GM21723 (cell line): ENCODE measurements around the gene ARHGEF38.

Experiments
- ATAC-seq: cut with Tn5 transposase; IDR thresholded peaks from one replicate; pipeline ENCODE4 v1.9.1; 2021; ENCODE audit warnings: mild to moderate bottlenecking, moderate library complexity; ENCODE audit not compliant: unreplicated experiment

ARHGEF38 gene, protein sequence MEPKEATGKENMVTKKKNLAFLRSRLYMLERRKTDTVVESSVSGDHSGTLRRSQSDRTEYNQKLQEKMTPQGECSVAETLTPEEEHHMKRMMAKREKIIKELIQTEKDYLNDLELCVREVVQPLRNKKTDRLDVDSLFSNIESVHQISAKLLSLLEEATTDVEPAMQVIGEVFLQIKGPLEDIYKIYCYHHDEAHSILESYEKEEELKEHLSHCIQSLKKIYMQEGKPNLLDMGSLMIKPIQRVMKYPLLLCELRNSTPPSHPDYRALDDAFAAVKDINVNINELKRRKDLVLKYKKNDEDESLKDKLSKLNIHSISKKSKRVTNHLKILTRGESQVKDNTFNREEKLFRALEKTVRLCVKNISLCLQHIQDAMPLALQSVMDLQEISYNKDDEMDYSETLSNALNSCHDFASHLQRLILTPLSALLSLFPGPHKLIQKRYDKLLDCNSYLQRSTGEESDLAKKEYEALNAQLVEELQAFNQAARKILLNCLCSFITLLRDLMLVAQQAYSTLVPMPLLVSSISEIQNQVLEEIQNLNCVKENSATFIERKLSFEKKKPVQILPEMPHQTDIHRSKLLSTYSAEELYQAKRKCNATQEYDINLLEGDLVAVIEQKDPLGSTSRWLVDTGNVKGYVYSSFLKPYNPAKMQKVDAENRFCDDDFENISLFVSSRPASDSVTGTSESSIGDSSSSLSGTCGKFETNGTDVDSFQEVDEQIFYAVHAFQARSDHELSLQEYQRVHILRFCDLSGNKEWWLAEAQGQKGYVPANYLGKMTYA

DNA sequence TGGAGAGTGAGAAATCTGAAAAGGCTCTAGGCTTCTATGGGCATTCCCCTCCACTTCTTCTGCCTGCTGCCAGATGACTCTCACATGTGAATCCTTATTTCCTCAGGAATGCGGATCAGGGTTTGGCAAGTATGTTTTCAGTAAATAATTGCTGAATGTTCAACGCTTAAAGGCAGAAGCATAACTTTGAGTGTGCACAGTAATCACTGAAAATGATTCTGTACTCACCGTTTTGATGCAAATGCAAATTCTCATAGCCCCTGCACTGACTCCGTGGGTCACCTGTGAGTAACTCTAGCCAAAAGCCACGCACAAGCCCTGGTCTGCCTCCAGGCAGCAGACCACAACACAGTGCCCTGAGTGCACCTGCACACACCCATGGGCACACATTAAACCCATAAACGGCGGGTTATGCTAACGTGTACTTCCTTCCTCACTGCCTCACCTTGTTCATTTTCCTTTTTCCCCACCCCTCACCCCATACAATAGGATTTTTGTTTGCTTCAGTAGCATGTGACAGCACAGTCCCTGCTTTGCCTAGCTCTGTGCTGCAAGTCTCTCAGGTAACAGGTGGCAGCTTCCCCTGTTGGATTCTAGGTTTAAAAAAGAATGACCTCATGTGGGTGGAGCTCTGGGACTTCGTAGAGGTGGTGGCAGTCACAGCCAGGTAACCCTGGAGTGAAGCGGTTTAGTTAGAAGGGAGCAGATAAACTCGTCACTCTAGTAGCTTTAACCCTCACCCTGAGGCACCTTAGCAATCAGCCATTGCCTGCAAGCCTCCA is at the start of gene ARHGEF38:
TSS of gene ARHGEF38 (plus strand) at position 656 of the 782 bp plus-strand sequence. CDS start 146 bp downstream, outside the sequence.
- ATAC-seq, result no peak

DNA sequence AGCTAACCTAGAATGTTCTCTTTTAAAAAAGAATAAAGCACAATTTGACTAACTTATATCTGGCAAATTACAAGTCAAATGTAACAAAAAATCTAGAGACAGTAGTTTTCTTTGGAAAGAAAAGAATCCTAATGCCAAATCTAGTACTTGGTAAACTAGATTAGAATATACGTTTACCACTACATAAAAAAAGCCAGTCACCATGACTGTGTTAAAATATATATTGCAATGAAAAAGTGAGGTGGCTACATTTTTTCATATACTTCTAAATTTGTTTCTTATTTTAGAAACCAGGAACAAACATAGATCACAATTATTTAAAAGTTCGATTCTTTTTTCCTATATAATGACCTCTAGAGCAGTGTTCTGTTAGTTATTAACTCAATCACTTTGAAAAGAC is 48.9 kb upstream of the ARHGEF38 start:
- ATAC-seq, result no peak

DNA sequence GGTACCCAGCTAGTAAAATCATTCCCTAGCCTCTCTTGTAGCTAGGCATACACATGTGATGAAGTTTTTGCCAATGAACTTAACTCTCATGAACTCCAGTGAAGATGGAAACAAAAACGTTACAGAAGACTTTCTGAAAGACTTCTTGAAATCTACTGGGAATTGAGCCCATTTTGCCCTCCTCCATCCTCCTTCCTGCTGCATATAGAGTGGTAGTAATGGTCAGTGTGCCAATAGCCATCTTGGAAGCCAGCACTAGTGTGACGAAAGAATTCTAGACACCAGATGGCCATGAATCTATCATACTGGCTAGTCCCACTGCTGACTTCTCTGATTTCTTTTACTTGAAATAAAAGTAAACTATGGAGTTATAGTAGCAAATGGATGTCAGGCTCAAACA is 47.7 kb upstream of the ARHGEF38 start:
- ATAC-seq, result no peak

DNA sequence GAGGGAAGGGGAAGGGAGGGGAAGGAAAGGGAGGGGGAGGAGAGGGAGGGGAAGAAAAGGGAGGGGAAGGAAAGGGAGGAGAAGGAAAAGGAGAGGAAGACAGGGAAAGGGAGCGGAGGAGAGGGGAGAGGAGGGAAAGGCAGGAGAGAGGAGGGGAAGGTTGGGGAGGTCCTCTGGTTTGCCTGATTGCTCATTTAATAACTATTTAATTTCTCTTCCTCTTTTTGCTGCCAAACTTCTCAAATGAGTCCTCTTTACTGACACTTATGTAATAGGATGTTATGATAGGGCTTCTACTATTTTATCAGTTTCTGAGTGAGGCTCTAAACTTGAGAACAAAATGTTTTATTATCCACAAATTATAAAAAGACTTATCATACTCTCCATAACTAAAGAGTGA is 43.1 kb upstream of the ARHGEF38 start:
- ATAC-seq, result peak; percentile 94

DNA sequence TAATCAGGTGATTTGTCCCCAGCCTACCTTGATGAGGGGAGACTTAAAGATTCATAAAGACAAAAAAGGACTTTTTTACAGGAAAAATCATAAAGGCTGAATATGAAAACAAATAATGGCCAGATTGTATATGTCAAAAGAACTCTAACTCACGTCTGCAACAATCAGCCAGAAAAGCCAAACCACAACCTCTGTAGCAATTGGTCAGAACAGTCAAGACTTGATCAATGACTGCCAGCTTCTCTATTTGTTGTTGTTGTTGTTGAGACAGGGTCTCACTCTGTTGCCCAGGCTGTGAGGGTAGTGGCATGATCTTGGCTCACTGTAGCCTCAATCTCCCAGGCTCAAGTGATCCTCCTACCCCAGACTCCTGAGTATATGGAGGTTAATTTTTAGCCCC is 42.7 kb upstream of the ARHGEF38 start:
- no peak for ATAC-seq

DNA sequence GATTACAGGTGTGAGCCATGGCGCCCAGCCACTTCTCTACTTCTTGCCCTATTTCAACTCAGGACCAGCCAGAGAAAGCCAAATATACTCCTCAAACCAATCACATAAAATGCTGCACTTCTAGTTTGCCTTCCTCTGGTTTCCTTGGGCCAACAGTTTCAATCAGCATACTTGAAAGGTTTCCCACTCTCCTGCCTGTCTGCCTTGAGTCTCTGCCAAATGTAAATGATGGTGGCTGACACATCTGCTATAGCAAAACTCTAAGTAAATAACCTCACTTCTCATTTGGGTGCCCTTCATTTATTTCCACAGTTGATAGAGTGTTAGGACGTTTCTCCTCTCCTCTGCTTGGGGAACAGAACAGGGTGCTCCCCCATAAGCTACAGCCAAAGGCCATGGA is 42.2 kb upstream of the ARHGEF38 start:
- ATAC-seq, result no peak

DNA sequence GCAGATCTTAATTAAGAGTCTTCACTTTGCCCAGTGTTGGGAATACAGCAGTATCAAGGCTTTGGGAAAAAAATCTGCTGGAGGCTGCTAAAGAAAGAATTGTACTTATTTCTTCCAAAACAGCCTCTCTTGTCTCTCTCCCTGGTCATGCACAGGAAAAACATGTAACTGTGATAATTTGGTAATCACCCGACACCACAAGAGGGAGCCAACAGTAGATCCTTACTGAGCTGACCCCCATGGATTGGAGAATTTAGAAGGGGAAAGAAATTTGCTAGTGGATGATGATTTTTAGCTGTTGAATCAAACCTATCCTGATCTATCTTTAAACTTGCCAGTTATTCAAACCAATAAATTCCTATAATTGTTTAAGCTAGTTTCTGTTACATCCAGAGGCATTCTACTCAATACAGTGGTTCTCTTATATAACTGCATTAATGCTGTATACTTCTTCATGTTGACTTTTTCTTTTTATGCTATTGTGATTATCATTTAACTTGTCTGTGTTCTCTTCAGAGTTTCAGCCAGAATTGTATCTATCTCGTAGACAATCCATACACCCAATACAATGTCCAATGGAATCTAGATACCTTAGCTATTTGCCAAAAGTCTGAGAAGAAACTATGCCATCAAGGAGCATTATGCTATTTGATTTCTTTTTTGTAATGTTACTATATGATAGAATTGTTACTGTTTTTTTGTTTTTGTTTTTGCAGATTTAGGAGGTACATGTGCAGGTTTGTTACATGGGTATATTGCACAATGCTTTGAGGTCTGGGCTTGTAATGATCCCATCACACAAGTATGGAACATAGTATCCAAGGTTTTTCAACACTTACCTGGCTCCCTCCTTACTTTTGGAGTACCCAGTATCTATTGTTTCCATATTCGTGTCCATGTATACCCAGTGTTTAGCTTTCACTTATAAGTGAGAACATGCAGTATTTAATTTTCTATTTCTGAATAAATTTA is 31.3 kb upstream of the ARHGEF38 start:
- ATAC-seq, result peak; percentile 87

DNA sequence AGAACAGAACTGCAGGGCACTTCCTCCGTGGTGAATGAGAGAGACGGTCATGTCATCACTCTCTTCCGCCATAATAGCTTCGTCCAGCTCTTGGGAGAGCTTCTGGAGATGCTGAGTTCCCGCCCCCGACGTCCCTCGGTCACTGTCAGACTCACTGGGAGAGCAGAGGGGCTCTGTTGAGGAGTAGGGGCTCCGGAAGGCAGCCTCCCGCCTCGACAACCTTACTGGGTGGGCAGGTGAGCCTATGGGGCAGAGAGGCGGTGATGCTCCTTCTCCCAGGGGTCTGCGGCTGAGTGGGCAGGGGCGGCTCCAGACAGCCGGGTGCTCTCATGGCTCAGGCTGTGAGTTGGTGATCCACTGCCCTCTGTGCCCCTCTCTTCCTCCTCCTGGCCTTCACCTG is 25.8 kb upstream of the ARHGEF38 start:
- ATAC-seq, result no peak

DNA sequence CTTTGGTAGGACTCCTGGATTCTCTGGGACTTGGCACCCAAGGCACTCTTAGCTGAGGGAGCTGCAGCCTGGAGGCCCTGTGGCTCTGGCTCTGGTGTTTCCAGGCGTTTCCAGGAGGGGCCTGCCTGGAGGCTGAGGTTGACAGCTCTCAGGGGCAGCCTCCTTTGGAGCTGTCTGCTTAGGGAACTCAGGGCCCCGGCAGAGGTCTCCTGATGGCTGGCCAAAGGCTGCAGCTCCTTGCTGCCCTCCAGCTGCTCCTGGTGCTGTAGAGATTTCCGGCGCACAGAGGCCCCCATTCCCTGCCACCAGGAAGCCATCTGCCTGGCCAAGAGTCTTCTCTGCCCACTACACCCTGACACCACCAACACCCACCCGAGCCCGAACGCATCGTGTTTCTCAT is 25.3 kb upstream of the ARHGEF38 start:
- ATAC-seq, result no peak

DNA sequence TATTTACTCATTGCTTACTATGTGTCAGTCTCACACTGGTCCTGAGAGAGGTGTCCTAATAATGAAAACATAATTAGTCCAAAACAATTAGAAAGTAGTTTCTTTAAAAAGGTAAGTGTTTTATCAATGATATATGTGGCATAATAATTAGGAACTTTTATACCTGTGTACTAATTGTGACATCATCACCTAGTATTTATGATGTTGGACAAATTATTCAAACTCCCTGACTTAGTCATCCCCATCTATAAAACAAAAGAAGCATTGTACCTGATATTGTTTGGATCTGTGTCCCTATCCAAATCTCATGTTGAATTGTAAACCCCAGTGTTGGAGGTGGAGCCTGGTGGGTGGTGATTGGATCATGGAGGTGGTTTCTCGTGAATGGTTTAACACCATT is 15.8 kb upstream of the ARHGEF38 start:
- no peak for ATAC-seq

DNA sequence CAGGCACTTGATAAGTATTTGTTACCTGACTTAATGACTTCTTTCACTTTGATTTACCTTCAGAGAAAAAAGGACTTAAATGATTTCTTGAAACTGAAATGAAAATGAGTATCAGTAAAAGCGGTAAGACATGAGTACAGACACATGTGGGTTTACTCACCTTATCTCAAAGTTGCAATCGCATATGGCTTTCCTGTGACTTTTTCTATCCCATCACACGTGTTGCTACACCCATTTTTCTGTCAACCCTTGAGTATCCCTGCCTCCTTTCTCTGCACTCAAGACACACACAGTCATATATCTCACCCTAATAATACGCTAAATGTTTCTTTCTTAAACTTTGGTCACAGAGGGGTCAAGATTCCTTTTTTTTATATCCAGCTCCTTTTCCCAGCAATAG is 11.0 kb upstream of the ARHGEF38 start:
- no peak for ATAC-seq

DNA sequence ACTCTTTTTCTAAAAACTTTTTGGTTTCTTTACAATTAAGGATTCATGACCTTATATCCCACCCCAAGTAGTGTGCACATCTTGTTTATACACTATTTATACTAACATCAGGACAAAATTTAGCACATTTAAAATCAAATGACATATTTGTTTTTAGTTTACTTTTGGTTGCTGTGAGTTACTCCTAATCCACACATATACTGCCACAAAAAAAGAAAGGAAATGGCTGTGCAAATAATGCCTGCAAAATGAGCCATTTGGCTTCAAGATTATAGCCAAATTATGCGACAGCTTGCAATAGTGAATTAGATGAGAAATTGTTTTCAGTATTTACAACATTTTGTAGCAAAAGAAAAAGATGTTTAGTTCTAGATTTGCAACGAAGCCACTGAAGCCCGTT is 10.4 kb upstream of the ARHGEF38 start:
- no peak for ATAC-seq

DNA sequence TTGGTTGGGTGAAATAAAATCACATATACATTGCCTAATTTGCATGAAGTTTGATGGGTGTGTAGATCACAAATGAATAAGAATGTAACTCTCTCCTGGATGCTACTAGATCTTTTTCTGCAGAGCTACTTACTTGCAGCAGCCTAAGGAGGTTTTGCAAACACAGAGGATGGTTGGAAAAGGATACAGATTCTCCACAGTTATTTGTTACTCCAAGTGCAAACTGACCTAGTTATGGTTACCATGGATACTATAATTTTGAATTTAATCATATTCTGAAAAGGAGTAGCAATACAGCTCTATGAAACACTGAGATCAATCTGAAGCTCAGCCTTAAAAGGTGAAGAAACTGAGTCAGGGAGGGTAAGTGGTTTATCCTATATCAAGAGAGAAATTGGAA is 9.1 kb upstream of the ARHGEF38 start:
- ATAC-seq, result no peak

DNA sequence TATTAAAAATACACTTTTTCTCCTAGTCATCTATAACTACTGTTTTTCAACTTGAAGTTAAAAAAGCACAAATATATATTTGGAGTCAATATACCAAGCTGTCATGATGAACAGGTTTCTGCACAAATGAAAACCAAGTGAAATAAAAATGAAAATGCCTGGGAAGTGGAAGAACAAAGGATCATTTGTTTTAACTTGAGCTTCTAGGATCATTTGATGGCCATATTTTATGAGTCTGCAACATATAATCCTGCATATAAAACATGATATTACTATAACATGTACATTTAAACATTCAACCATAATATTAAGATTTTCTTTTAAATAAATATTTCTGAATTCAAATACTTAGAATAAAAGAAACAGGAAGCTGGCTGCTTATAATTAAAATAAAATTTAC is 8.5 kb upstream of the ARHGEF38 start:
- ATAC-seq, result no peak

DNA sequence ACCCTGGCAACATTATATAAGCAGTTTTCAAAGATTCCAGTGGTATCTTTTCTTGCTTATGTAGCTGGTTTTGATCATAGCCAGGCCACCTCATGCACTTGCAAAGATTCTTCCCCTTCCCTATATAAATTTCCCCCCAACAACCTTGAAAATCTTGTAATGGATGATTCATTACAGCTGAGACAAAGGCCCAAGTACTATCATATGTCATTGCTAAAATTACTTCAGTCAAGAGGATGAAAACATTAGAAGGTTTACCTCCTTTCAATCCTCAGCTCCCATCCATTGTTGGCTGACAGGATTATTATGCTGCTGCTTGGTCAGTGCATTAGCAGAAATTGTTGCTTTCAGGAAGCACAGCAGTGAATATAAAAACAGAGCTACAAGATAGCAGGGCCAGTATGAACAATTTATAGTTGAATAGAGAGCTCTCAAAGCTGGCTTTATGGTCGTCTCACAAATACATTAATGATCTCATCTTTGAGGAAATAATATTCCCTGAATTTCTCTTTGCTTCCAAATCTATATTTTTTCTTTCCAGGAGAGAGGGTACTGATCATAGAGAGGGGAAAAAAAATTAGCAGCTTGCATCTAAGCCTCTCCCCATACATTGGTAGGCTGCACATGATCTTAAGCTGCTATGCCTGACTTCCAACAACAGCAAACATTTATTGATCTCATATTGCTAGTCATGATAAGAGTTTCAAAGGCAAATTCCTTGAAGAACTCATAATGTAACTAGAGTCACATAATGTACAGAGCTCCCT is 7.7 kb upstream of the ARHGEF38 start:
- no peak for ATAC-seq

DNA sequence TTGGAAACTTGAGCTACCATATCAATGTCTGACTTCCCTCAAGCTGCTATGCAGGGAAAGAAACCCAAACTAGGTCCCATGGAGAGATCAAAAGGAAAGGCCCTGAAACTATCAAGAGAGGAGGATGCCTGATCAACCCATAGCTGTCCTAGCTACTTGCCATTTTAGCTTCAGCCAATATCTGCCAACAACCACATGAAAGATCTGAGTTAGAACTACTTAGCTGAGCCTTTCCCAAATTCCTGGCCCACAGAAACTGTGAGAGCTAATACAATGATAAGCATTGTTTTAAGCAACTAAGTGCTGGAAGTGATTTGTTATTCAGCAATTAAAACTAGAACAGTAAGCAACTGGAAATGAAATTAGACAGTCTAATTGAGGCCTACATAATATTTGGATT is 6.3 kb upstream of the ARHGEF38 start:
- ATAC-seq, result no peak

DNA sequence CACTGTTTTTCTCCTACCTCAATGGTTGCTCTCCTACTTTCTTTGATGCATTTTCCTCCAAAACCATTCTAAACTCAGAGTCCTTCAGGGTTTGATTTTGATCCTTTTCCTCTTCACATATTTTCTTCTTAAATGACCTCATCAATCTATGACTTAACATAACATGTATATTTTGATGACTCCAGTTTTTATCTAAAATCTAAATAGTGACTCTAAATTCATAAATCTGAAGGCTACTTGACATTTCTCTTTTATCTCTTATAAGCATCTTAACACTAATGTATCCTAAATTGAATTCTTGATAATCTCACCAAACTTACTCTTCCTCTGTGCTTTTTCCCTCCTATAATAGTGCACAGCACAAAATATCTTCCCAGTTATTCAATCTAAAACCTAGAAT is 4.7 kb upstream of the ARHGEF38 start:
- no peak for ATAC-seq

DNA sequence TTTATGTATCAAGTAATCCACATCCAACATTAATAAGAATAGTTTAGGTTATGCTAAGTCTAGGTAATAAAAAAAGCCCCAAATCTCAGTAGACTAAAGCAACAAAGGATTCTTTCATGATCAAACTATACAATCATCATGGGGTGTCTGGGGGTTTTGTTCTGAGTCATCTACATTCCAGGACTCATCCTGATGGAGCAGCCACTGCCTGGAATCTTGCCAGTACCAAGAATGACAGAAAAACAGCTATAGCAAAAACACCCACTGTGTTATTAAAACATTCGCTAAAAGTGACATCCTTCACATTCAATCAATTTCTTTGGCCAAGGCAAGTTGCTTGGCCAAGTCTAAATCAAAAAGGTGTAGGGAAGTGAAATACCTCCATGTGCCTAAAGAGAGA is 3.9 kb upstream of the ARHGEF38 start:
- ATAC-seq, result no peak

DNA sequence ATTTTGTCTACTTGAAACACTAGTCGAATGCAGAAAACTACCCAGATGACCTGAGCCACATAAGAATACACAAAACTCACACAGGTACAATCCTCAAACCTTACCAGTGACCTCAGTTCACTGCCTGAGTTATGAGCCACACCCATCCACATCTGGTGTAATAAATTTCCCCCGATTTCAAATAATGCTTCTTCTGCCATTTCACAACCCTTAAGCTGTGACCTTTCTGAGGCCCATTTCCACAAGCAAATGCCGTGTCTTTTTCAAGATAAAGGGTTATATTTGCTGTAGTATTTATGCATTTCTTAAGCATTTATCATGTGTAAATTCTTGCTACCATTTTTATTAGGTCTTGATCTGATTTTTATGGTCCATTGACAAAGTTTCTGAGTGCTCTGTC is 1.8 kb upstream of the ARHGEF38 start:
- no peak for ATAC-seq

DNA sequence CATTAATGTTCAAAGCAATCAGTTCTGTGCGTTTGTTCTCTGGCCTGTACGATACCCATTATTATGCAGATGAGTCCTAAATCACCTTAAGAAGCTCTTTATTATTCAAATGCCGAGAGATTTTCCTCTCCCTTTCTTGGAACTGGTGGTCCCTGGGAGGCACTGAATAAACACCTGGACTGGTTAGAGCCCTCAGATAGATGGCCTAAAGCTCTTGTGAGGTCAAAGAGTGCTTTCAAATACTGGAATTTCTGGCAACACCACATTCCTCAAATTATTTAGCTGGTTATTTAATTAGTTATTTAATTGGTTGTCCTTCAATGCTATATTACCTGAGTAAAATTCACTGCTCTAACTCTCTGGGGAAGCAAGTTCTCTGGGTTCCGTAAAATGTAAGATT is 3.0 kb downstream of the ARHGEF38 start:
- no peak for ATAC-seq
